Endothelial cell of umbilical vein (primary cell): ENCODE data around the gene IL22RA2. TPM values are rescaled to one million over a fixed set of nuclear protein-coding genes. Genes with fewer than 3 reads are reported as not detected.

Experiments used
- Bru-seq: library from RNA; stranded (reverse); fragments of 400-500 nt; gene quantifications from one replicate; lab custom pipeline; 2021; lab: Mats Ljungman, UMichigan
- BruChase-seq, 2 experiments: library from RNA; stranded (reverse); fragments of 400-500 nt; gene quantifications; one replicate each; lab custom pipeline; 2021; lab: Mats Ljungman, UMichigan
- BruUV-seq: library from RNA; stranded (reverse); fragments of 400-500 nt; replicated peaks from 2 replicates; lab custom pipeline; 2021; lab: Mats Ljungman, UMichigan
- CTCF ChIA-PET: fragments of 300-600, 350-600 bp; sonication (Branson Sonifier 250); formaldehyde crosslinking; loops from one replicate; lab custom pipeline; 2021; ENCODE audit warnings: antibody characterized with exemption, inconsistent platforms; lab: Charles Lee
- POLR2A ChIA-PET: fragments of 300-600, 350-600 bp; sonication (Branson Sonifier 250); formaldehyde crosslinking; loops from one replicate; lab custom pipeline; 2021; ENCODE audit warnings: antibody characterized with exemption, inconsistent platforms; lab: Charles Lee
- DNase-seq: peaks from one replicate; pipeline ENCODE4 v3.0.0-alpha.2; 2011; ENCODE audit warnings: low read depth, low spot score
- FAIRE-seq: peaks from 2 replicates; lab custom pipeline; 2011; peaks lifted over from hg19 to GRCh38; lab: Jason Lieb, UNC
- H2AFZ ChIP-seq: 2 replicates; pipeline ENCODE4 v1.6.0; 2012; ENCODE audit warnings: low read depth, low read length, control low read depth, inconsistent platforms
- H3K27ac ChIP-seq: 2 replicates; pipeline ENCODE4 v1.5.1; 2011; ENCODE audit warnings: low read depth, mild to moderate bottlenecking, control low read depth, low read length, moderate library complexity; ENCODE audit not compliant: insufficient read depth
- H3K27me3 ChIP-seq, 2 experiments: 2 replicates each; pipeline versions ENCODE4 v1.6.0 to v1.6.1; 2011; ENCODE audit warnings: low read length in 2 of 2, mixed read lengths in 1 of 2; ENCODE audit not compliant: control insufficient read depth in 2 of 2, insufficient read depth in 2 of 2
- H3K36me3 ChIP-seq, 2 experiments: 2 replicates in 1 of 2; 3 replicates in 1 of 2; pipeline ENCODE4 v1.5.1; 2011; ENCODE audit warnings: low read length in 2 of 2, mild to moderate bottlenecking in 1 of 2, moderate library complexity in 1 of 2; ENCODE audit not compliant: control insufficient read depth in 2 of 2, insufficient read depth in 2 of 2; ENCODE audit errors: extremely low read depth in 1 of 2
- H3K4me1 ChIP-seq: 3 replicates; pipeline ENCODE4 v1.5.1; 2011; ENCODE audit warnings: mild to moderate bottlenecking, low read length; ENCODE audit not compliant: control insufficient read depth, insufficient read depth; ENCODE audit errors: extremely low read depth
- H3K4me2 ChIP-seq: 2 replicates; pipeline ENCODE4 v1.6.1; 2011; ENCODE audit warnings: low read length, control low read depth, mixed read lengths; ENCODE audit not compliant: insufficient read depth
- H3K4me3 ChIP-seq, 3 experiments: fragments of 200-600 bp in 1 of 3; sonication (generic), shearing (Covaris generic) in 1 of 3; replicated peaks in 1 of 3; 2 replicates each; pipeline ENCODE4 v1.5.1; 2011 to 2016; ENCODE audit warnings: control low read depth in 3 of 3, low read length in 3 of 3, mild to moderate bottlenecking in 2 of 3, inconsistent platforms in 1 of 3, low read depth in 1 of 3, moderate library complexity in 1 of 3; ENCODE audit not compliant: insufficient read depth in 1 of 3
- H3K79me2 ChIP-seq: 2 replicates; pipeline ENCODE4 v1.6.0; 2012; ENCODE audit warnings: low read length, inconsistent platforms; ENCODE audit not compliant: control insufficient read depth, insufficient read depth
- H3K9ac ChIP-seq: replicated peaks from 2 replicates; pipeline ENCODE3; 2011; ENCODE audit warnings: low read length, control low read depth; ENCODE audit not compliant: insufficient read depth; ENCODE audit errors: extremely low read depth
- H3K9me1 ChIP-seq: replicated peaks from 3 replicates; pipeline ENCODE4 v1.6.0; 2011; ENCODE audit warnings: mild to moderate bottlenecking, low read length; ENCODE audit not compliant: control insufficient read depth, insufficient read depth; ENCODE audit errors: extremely low read depth
- H3K9me3 ChIP-seq: replicated peaks from 2 replicates; pipeline ENCODE4 v1.5.1; 2012; ENCODE audit warnings: low read length, inconsistent platforms; ENCODE audit not compliant: control insufficient read depth, insufficient read depth
- H4K20me1 ChIP-seq: replicated peaks from 2 replicates; pipeline ENCODE3; 2011; ENCODE audit warnings: mild to moderate bottlenecking, low read length; ENCODE audit not compliant: control insufficient read depth, insufficient read depth; ENCODE audit errors: extremely low read depth
- EZH2 ChIP-seq: IDR thresholded peaks from 2 replicates; pipeline ENCODE4 v1.6.1; 2012; ENCODE audit warnings: borderline replicate concordance, low read depth, mild to moderate bottlenecking, moderate library complexity, low read length, inconsistent platforms; ENCODE audit not compliant: severe bottlenecking
- FOS ChIP-seq: IDR thresholded peaks from 2 replicates; pipeline ENCODE4 v1.6.1; 2011; ENCODE audit warnings: mild to moderate bottlenecking, low read length, moderate library complexity, borderline replicate concordance; ENCODE audit not compliant: insufficient read depth
- GATA2 ChIP-seq: IDR thresholded peaks from 2 replicates; pipeline ENCODE4 v1.7.0; 2011; ENCODE audit warnings: low read depth, mild to moderate bottlenecking, moderate library complexity, mixed read lengths, low read length; ENCODE audit not compliant: insufficient read length, insufficient read depth
- JUN ChIP-seq: IDR thresholded peaks from 2 replicates; pipeline ENCODE4 v1.6.1; 2011; ENCODE audit warnings: borderline replicate concordance, low read depth; ENCODE audit not compliant: insufficient read length, insufficient read depth
- MYC ChIP-seq: IDR thresholded peaks from one replicate; pipeline ENCODE4 v1.6.1; 2011; ENCODE audit warnings: mild to moderate bottlenecking, low read depth, low read length
- POLR2A ChIP-seq: IDR thresholded peaks from 2 replicates; pipeline ENCODE4 v1.6.1; 2012; ENCODE audit warnings: low read depth, mild to moderate bottlenecking, control low read depth, low read length
- POLR2AphosphoS5 ChIP-seq: IDR thresholded peaks from 2 replicates; pipeline ENCODE4 v1.6.1; 2012; ENCODE audit warnings: low read depth, mild to moderate bottlenecking, control low read depth, low read length, moderate library complexity; ENCODE audit not compliant: insufficient read depth
- dilution Hi-C: fragments of 300-500 bp; cut with MboI; formaldehyde crosslinking; loops from one replicate; pipeline ENCODE4 v1.15.0; 2019; ENCODE audit warnings: low sequenced_read_pairs; ENCODE audit not compliant: extremely low pct_ligation_motif_present
- intact Hi-C: fragments of 100-400 bp; cut with micrococcal nuclease; formaldehyde crosslinking; loops from one replicate; pipeline ENCODE4 v1.10.0; 2022
- long read RNA-seq: library from polyadenylated mRNA; stranded (forward); transcript quantifications from one replicate; pipeline ENCODE4 v2.0.0, GENCODE V29; 2021
- polyA minus RNA-seq, 3 experiments: library from RNA; depleted of rRNA, polyadenylated mRNA; stranded (reverse); fragments of >200 nt; gene quantifications; 1 replicate in 1 of 3; 2 replicates in 2 of 3; pipeline ENCODE4 v1.2.3, GENCODE V29; 2011
- polyA plus RNA-seq, 4 experiments: library from polyadenylated mRNA; depleted of rRNA in 3 of 4; stranded (reverse) in 3 of 4; unstranded in 1 of 4; fragments of >200 nt; gene quantifications; 2 replicates each; pipeline versions ENCODE4 v1.2.1 to v1.2.3, GENCODE V29; 2011 to 2012; ENCODE audit warnings: missing spikeins in 1 of 4
- total RNA-seq: library from RNA; stranded (reverse); gene quantifications from 2 replicates; pipeline ENCODE4 v1.2.3, GENCODE V29; 2021
- TF ChIP-seq, protein P1 (sequence below): IDR thresholded peaks from 2 replicates; pipeline ENCODE4 v1.6.1; 2011; ENCODE audit not compliant: insufficient read depth, insufficient read length
- TF ChIP-seq, protein P2 (sequence below), 2 donors: IDR thresholded peaks; 1 replicate in 1 of 2; 2 replicates in 1 of 2; pipeline ENCODE4 v1.5.1; 2011; ENCODE audit warnings: low read length in 2 of 2, mild to moderate bottlenecking in 2 of 2, moderate library complexity in 2 of 2, control low read depth in 1 of 2, inconsistent platforms in 1 of 2, low read depth in 1 of 2; ENCODE audit not compliant: insufficient read depth in 1 of 2; ENCODE audit errors: extremely low read depth in 1 of 2

IL22RA2 gene, protein sequence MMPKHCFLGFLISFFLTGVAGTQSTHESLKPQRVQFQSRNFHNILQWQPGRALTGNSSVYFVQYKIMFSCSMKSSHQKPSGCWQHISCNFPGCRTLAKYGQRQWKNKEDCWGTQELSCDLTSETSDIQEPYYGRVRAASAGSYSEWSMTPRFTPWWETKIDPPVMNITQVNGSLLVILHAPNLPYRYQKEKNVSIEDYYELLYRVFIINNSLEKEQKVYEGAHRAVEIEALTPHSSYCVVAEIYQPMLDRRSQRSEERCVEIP
- total RNA-seq, result not detected in 2 replicates
- not detected in 2 replicates for polyA plus RNA-seq
- not detected in 2 replicates for polyA plus RNA-seq (2011; cell fraction: cytosol; rRNA removed)
- not detected in 2 replicates for polyA plus RNA-seq (2011; cell fraction: nucleus; rRNA removed)
- not detected in 2 replicates for polyA plus RNA-seq (2012)
- polyA minus RNA-seq, result not detected in 2 replicates
- not detected for polyA minus RNA-seq (2011; cell fraction: cytosol; rRNA and poly(A)+ RNA removed)
- not detected in 2 replicates for polyA minus RNA-seq (2011; cell fraction: nucleus; rRNA and poly(A)+ RNA removed)
- Bru-seq, nascent RNA, result not detected
- not detected for BruChase-seq, experiment 1, labeled RNA remaining after a 6-hour chase
- BruChase-seq, experiment 2, labeled RNA remaining after a 2-hour chase, result not detected
- long read RNA-seq, result 0 reads

DNA sequence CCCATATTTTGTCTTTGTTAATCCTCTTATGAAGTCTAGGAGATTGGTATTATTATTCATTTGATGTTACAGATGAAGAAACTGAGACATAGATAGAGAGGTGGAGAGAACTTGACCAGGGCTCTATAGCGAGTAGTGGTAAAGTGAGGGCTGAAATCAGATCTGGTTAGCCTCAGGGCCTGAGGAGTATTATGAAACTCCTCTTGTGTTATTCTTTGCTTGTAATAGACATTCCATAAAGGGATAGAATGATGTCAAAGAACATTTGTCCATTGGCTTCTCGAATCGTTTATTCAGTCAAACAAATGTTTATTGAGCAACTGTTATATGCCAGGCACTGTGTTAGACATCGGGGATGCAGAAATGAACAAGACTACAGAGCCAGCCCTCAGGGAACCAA is at the start of gene IL22RA2:
IL22RA2 (minus strand) TSS at position 144 of the 400 bp plus-strand sequence. CDS start 11,895 bp downstream, outside the sequence.
- Histone ChIP-seq H3K4me1 (no peaks in the 10 kb centered on the region), H3K36me3 (no peaks in the 10 kb centered on the region), H3K4me3 (no peak within 1 kb of the TSS), H3K79me2 (no peaks in the 10 kb centered on the region), H3K27ac (no peak within 1 kb of the TSS), H3K9me3 (no peaks in the 10 kb centered on the region), H3K4me2 (no peak within 1 kb of the TSS), H2AFZ (no peak within 1 kb of the TSS), H3K27me3 (no peaks in the 10 kb centered on the region), H4K20me1 (no peaks in the 10 kb centered on the region), H3K9ac (no peak within 1 kb of the TSS), H3K9me1 (no peaks in the 10 kb centered on the region)
- no TSS peak for BruUV-seq
- TF ChIP-seq, protein P1, sequence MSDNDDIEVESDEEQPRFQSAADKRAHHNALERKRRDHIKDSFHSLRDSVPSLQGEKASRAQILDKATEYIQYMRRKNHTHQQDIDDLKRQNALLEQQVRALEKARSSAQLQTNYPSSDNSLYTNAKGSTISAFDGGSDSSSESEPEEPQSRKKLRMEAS, result no peak
- TF ChIP-seq POLR2A (no peak), GATA2 (no peak), EZH2 (no peak), MYC (no peak), JUN (no peak), POLR2AphosphoS5 (no peak), FOS (no peak)
- TF ChIP-seq, protein P2, sequence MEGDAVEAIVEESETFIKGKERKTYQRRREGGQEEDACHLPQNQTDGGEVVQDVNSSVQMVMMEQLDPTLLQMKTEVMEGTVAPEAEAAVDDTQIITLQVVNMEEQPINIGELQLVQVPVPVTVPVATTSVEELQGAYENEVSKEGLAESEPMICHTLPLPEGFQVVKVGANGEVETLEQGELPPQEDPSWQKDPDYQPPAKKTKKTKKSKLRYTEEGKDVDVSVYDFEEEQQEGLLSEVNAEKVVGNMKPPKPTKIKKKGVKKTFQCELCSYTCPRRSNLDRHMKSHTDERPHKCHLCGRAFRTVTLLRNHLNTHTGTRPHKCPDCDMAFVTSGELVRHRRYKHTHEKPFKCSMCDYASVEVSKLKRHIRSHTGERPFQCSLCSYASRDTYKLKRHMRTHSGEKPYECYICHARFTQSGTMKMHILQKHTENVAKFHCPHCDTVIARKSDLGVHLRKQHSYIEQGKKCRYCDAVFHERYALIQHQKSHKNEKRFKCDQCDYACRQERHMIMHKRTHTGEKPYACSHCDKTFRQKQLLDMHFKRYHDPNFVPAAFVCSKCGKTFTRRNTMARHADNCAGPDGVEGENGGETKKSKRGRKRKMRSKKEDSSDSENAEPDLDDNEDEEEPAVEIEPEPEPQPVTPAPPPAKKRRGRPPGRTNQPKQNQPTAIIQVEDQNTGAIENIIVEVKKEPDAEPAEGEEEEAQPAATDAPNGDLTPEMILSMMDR (IDR thresholded peaks at IDR 0.05; ENCODE audit: extremely low read depth in 1 of 2, insufficient read depth in 1 of 2, low read depth in 1 of 2, low read length in 2 of 2), result no peak
- intact Hi-C loops, result no loop called here
- POLR2A ChIA-PET, result no interaction called here
- CTCF ChIA-PET, result no interaction called here
- dilution Hi-C loops, result no loop called here
- FAIRE-seq (no peak), DNase-seq (no peak)
